ENCODE data around the gene GALNT13. TPM values are rescaled to one million over a fixed set of nuclear protein-coding genes. Genes with fewer than 3 reads are reported as not detected.

GALNT13 gene
- total and polyA plus RNA-seq, 10 of the 15 experiments (the other 5 are each of a cell fraction or from before 2014, with no cell fraction given) = 0.04 TPM; not detected in 9

DNA sequence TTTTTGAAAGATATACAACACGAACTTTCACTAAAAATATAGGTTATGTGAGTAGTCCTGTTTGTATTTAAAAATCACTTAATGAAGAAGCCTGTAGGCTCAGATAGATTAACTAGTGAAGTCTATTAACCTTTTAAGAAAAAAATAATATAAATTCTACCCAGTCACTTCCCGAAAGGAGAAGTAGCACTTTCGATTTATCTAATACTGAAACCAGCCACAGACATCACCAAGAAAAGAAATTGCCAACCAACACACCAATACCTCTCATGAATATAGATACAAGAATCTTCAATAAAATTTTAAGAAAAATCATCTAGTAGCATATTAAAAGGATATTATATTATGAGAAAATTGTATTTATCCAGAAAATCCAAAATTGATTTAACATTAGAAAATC, 160.5 kb downstream of the GALNT13 start:
- TF ChIP-seq BACH1 (IDR thresholded peaks at IDR 0.05; ENCODE audit: borderline replicate concordance) (no peak), CUX1 (IDR thresholded peaks at IDR 0.05; ENCODE audit: insufficient replicate concordance, low read depth, low read length) (no peak), SPI1 (IDR thresholded peaks at IDR 0.05; ENCODE audit: borderline replicate concordance, insufficient read depth, low read depth, low read length) (peak; percentile 6; the same call in 1 of the 2 replicates), JUNB (IDR thresholded peaks at IDR 0.05) (peak; percentile 57; the same call in 1 of the 2 replicates), EZH2 (IDR thresholded peaks at IDR 0.05; ENCODE audit: borderline replicate concordance, control insufficient read depth, low read depth, low read length) (no peak)
- no peak overlapping the region for H2AFZ ChIP-seq (ENCODE audit: control insufficient read depth, low read depth, low read length)
- no peaks in the 10 kb centered on the region for H3K9me3 ChIP-seq (replicated peaks; ENCODE audit: control insufficient read depth, insufficient read depth, low read length)
- no peaks in the 10 kb centered on the region for H3K79me2 ChIP-seq (ENCODE audit: control insufficient read depth, insufficient read depth, low read length)
- no peaks in the 10 kb centered on the region for H3K4me1 ChIP-seq (ENCODE audit: control insufficient read depth, insufficient read depth, low read length)
- intact Hi-C loops (cut with micrococcal nuclease; ENCODE audit: unreplicated experiment) = no loop called here
- no peak for FAIRE-seq
- ChIA-PET CTCF (no interaction called here), SMC1A (ENCODE audit: uncharacterized antibody, unreplicated experiment) (no interaction called here), RAD21 (ENCODE audit: unreplicated experiment) (no interaction called here), POLR2A (no interaction called here)
- no peak for DNase-seq (ENCODE audit: low read depth, low spot score)
- no peaks in the 10 kb centered on the region for H4K20me1 ChIP-seq (ENCODE audit: control insufficient read depth, insufficient read depth)
- H3K27ac ChIP-seq (ENCODE audit: control insufficient read depth, insufficient read depth) = no peak overlapping the region
- BruUV-seq (replicated peaks) = no TSS peak
- WGBS (ENCODE audit: insufficient coverage, insufficient replicate concordance, low lambda C conversion rate, missing lambda C conversion rate) = 2% methylated on average over 3 of the region's 3 CpGs
- no peaks in the 10 kb centered on the region for H3K27me3 ChIP-seq (replicated peaks in 1 of 2; ENCODE audit: control insufficient read depth in 2 of 2, insufficient read depth in 2 of 2, low read length in 1 of 2)
- no peaks in the 10 kb centered on the region for H3K36me3 ChIP-seq (ENCODE audit: control insufficient read depth in 2 of 2, insufficient read depth in 2 of 2, low read length in 1 of 2)
- H3K4me2 ChIP-seq (ENCODE audit: control insufficient read depth, insufficient read depth) = no peak overlapping the region
- no peak overlapping the region for H3K4me3 ChIP-seq
- in situ Hi-C loops (cut with MboI) = no loop called here
- peak; percentile 80 for ATAC-seq
- no peak overlapping the region for H3K9ac ChIP-seq (ENCODE audit: control insufficient read depth, insufficient read depth, low read length)

All from GM12878 (cell line).